Kidney (tissue), 14 donors: ENCODE data around the gene KCNQ1. TPM values are rescaled to one million over a fixed set of nuclear protein-coding genes. Genes with fewer than 3 reads are reported as not detected.
A peak's percentile ranks its signal among the peaks of the same experiment; 100 is the strongest.

Experiments used
- DNase-seq, 5 donors: peaks; one replicate each; pipeline ENCODE4 v3.0.0-alpha.2; 2013 to 2020
- FAIRE-seq: peaks from 2 replicates; lab custom pipeline; 2012; peaks lifted over from hg19 to GRCh38; lab: Jason Lieb, UNC
- H3K27ac ChIP-seq, 2 donors: one replicate each; pipeline ENCODE4 v1.7.0; 2013; ENCODE audit warnings: low read depth in 2 of 2, low read length in 2 of 2, inconsistent platforms in 1 of 2
- H3K27me3 ChIP-seq: one replicate; pipeline ENCODE4 v1.7.1; 2013; ENCODE audit warnings: low read length, inconsistent platforms; ENCODE audit not compliant: control insufficient read depth, insufficient read depth
- H3K36me3 ChIP-seq, 3 donors: one replicate each; pipeline versions ENCODE4 v1.7.0 to v1.7.1; 2013; ENCODE audit warnings: low read length in 3 of 3, control low read depth in 1 of 3, inconsistent platforms in 1 of 3; ENCODE audit not compliant: insufficient read depth in 3 of 3, control insufficient read depth in 2 of 3
- H3K4me1 ChIP-seq, 3 donors: one replicate each; pipeline versions ENCODE4 v1.7.0 to v1.7.1; 2013; ENCODE audit warnings: low read length in 3 of 3, inconsistent platforms in 1 of 3, low read depth in 1 of 3; ENCODE audit not compliant: control insufficient read depth in 2 of 3, insufficient read depth in 2 of 3
- H3K4me3 ChIP-seq, 3 donors: one replicate each; pipeline versions ENCODE4 v1.7.0 to v1.8.1; 2013; ENCODE audit warnings: low read length in 3 of 3, control low read depth in 1 of 3, inconsistent platforms in 1 of 3
- H3K9ac ChIP-seq, 3 donors: one replicate each; pipeline versions ENCODE4 v1.7.0 to v1.7.1; 2013; ENCODE audit warnings: low read length in 3 of 3, control low read depth in 1 of 3, inconsistent platforms in 1 of 3
- H3K9me3 ChIP-seq, 3 donors: one replicate each; pipeline versions ENCODE4 v1.7.0 to v1.7.1; 2013; ENCODE audit warnings: low read length in 3 of 3, control low read depth in 1 of 3, inconsistent platforms in 1 of 3; ENCODE audit not compliant: control insufficient read depth in 2 of 3, insufficient read depth in 1 of 3
- intact Hi-C: fragments of 100-400 bp; cut with DNase I; formaldehyde crosslinking; loops from one replicate; pipeline ENCODE4 v1.11.1; 2022
- polyA plus RNA-seq: library from polyadenylated mRNA; stranded (reverse); fragments of 350-450 nt; fragmentation: Illumina TruSeq; extraction: RNeasy Lipid Tissue Mini Kit (QIAGEN cat#74804); gene quantifications from one replicate; pipeline ENCODE4 v1.2.3, GENCODE V29; 2014; ENCODE audit warnings: low read depth, low replicate concordance; ENCODE audit not compliant: insufficient read depth
- total RNA-seq: library from RNA; stranded (reverse); fragmentation: NEBNext Ultra II Directional; extraction: Animal tissue kit (Norgen Biotek cat#: 25700); gene quantifications from one replicate; pipeline ENCODE4 v1.2.1, GENCODE V29; 2021
- TF ChIP-seq, protein P1 (sequence below): IDR thresholded peaks from 3 replicates; pipeline ENCODE4 v1.5.1; 2012; ENCODE audit warnings: mild to moderate bottlenecking, moderate library complexity, borderline replicate concordance; ENCODE audit not compliant: insufficient read depth; ENCODE audit errors: extremely low read depth
- donor health status: control.
- donor health status: control.
- donor health status: control.
- donor health status: control.
- donor health status: control.
- donor health status: DM: yes; HTN: yes; CAD: no.
- donor health status: Normal renal cell carcinoma (clear cell type).

KCNQ1 gene
- total and polyA plus RNA-seq, 2 donors from 2014 or later = 45.5 to 49.4 TPM

DNA sequence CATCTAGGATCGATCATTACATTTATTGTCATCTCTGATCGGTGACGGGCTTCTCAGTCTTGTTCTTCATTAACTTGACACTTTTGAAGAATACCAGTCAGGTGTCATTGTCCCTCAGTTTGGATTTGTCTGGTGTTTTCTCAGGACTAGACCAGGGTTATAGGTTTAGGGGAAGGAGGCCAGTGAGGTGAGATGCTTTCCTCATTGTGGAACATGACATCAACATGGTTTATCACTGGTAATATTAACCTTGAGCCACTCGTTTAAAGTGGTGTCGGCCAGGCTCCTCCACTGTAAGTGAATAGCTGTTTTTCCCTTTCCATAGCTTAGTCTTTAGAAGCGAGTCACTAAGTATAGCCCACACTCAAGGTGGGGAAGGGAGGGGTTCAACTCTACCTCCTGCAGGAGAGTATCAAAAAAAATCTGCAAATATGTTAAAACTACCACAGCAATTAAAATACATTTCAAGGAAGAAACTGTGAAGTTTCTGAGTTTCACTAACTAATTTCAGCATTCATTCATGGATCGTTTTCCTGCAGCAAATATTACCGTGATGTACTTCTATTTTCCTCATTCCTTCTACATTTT lies 213.0 kb downstream of the KCNQ1 start:
- TF ChIP-seq, protein P1, sequence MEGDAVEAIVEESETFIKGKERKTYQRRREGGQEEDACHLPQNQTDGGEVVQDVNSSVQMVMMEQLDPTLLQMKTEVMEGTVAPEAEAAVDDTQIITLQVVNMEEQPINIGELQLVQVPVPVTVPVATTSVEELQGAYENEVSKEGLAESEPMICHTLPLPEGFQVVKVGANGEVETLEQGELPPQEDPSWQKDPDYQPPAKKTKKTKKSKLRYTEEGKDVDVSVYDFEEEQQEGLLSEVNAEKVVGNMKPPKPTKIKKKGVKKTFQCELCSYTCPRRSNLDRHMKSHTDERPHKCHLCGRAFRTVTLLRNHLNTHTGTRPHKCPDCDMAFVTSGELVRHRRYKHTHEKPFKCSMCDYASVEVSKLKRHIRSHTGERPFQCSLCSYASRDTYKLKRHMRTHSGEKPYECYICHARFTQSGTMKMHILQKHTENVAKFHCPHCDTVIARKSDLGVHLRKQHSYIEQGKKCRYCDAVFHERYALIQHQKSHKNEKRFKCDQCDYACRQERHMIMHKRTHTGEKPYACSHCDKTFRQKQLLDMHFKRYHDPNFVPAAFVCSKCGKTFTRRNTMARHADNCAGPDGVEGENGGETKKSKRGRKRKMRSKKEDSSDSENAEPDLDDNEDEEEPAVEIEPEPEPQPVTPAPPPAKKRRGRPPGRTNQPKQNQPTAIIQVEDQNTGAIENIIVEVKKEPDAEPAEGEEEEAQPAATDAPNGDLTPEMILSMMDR = no peak
- Histone ChIP-seq H3K4me3 (no peak overlapping the region), H3K9ac (no peak overlapping the region), H3K27me3 (no peaks in the 10 kb centered on the region), H3K4me1 (peaks cover 0 to 3% (median 0%) of the 10 kb centered on the region in 3 donors), H3K9me3 (peaks cover 0 to 54% (median 0%) of the 10 kb centered on the region in 3 donors), H3K27ac (no peak overlapping the region), H3K36me3 (no peaks in the 10 kb centered on the region)
- DNase-seq = no peak
- intact Hi-C loops = no loop called here
- FAIRE-seq = no peak

DNA sequence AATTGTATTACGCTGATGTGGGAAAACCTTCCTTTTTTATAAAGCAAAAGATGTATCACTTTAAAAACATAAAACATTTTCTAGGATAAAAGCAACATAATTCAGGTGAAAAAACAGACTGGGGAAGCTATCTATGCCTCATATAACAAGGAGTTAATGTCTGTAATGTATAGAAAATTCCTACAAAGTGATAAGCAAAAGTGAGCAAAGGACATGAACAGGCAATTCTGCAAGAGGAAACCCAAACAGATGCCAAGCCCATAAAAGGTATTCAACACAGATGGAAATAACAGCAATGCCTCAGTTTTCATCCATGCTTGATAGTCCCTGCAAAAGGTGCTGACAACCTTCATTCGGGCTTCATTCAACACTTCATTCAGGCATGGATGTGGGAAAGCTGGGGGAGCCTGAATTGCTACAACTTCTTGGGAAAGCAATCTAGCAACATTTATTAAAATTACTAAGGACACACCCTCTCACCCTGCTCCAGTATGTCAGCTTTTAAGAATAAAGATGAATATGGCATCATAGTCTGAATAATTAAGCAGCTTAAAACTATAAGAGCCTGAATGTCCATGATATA lies 215.6 kb downstream of the KCNQ1 start:
- intact Hi-C loops = no loop called here
- H3K4me3 ChIP-seq = no peak overlapping the region
- H3K36me3 ChIP-seq = peaks cover 0 to 6% (median 0%) of the 10 kb centered on the region in 3 donors
- no peak overlapping the region for H3K27ac ChIP-seq
- DNase-seq = peak in 1 of 5 donors; percentile 5
- peaks cover 0 to 42% (median 0%) of the 10 kb centered on the region in 3 donors for H3K9me3 ChIP-seq
- H3K4me1 ChIP-seq = no peaks in the 10 kb centered on the region
- H3K27me3 ChIP-seq = no peaks in the 10 kb centered on the region
- FAIRE-seq = no peak
- TF ChIP-seq, protein P1 = no peak
- no peak overlapping the region for H3K9ac ChIP-seq

DNA sequence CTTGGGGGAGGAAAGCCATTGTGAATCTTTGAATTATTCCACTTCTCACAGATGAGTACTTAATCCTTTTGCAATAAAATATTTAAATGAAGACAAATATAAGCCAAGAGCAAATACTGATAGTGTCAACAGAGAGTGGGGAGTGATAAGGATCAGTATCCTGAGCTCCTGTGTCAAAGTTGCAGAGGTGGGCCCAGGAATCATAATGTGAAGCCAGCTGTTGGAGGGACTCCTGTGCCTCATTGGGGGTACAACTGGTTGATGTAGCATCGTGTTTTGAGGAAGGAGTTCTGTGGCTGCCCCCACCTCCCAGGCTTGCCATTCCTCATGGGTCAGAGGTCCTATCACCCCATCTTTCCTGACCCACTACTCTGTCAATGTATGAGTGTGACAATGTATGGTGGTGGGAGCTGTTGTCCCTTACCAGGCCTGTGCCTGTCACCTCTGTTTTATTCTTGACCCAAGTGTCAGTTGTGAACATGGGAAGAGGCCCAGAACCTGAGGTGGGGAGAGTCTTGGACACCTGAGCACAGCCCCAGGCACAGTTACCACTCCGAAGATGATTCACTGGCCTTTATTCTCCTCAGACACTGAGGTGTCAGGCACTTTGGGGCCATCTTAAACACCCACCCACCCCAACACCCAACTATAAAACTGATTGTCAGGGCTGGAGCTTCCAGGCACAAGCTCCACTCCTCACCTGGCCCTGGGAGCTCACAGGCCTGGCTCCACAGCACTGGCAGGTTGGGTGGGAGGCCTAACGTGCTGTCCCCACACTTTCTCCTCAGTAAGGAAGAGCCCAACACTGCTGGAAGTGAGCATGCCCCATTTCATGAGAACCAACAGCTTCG lies 216.6 kb downstream of the KCNQ1 start:
- no peak overlapping the region for H3K9ac ChIP-seq
- FAIRE-seq = no peak
- H3K4me3 ChIP-seq = no peak overlapping the region
- H3K27me3 ChIP-seq = no peaks in the 10 kb centered on the region
- DNase-seq = peak in 2 of 5 donors; percentile 6 to 22
- no peaks in the 10 kb centered on the region for H3K4me1 ChIP-seq
- intact Hi-C loops = no loop called here
- TF ChIP-seq, protein P1 = no peak
- no peak overlapping the region for H3K27ac ChIP-seq
- H3K9me3 ChIP-seq = peaks cover 0 to 42% (median 0%) of the 10 kb centered on the region in 3 donors
- peaks cover 0 to 6% (median 0%) of the 10 kb centered on the region in 3 donors for H3K36me3 ChIP-seq
